Right lobe of liver (tissue), 6 donors: ENCODE data around the gene KRTAP22-1. TPM values are rescaled to one million over a fixed set of nuclear protein-coding genes. Genes with fewer than 3 reads are reported as not detected.

ENCODE experiments used
- ATAC-seq, 4 donors: fragments of 200-7000 bp; cut with Tn5 transposase; one replicate each; pipeline ENCODE4 v1.9.1; 2020; ENCODE audit warnings: mild to moderate bottlenecking in 4 of 4, moderate library complexity in 4 of 4
- DNase-seq, 3 donors: peaks; one replicate each; pipeline ENCODE4 v3.0.0-alpha.2; 2020
- H3K27ac ChIP-seq, 3 donors: fragments of 200-600 bp; one replicate each; pipeline ENCODE4 v1.8.0; 2022
- H3K27me3 ChIP-seq, 2 donors: fragments of 200-600 bp; one replicate each; pipeline ENCODE4 v1.8.0; 2022
- H3K36me3 ChIP-seq, 4 donors: fragments of 200-600 bp; sonication (generic) in 1 of 4; one replicate each; pipeline versions ENCODE4 v1.5.1 to v1.8.0; 2017 to 2022; ENCODE audit warnings: control low read depth in 1 of 4
- H3K4me1 ChIP-seq, 4 donors: fragments of 200-600 bp; sonication (generic) in 1 of 4; one replicate each; pipeline versions ENCODE4 v1.5.1 to v1.8.0; 2017 to 2022; ENCODE audit warnings: control low read depth in 1 of 4
- H3K4me3 ChIP-seq, 3 donors: fragments of 200-600 bp; one replicate each; pipeline ENCODE4 v1.8.0; 2022
- H3K9me3 ChIP-seq, 4 donors: fragments of 200-600 bp; sonication (generic) in 1 of 4; one replicate each; pipeline versions ENCODE4 v1.5.1 to v1.8.0; 2017 to 2022; ENCODE audit warnings: control low read depth in 1 of 4
- POLR2A ChIP-seq: fragments of 450-650 bp; IDR thresholded peaks from one replicate; pipeline ENCODE4 v1.6.1; 2017; ENCODE audit warnings: antibody characterized with exemption, mild to moderate bottlenecking
- WGBS: methylation state at CpG from one replicate; pipeline ENCODE4 v1.1.6; 2018; ENCODE audit warnings: low coverage, low lambda C conversion rate; ENCODE audit not compliant: insufficient coverage; ENCODE audit errors: missing lambda C conversion rate; 5-methylcytosine and 5-hydroxymethylcytosine counted together
- intact Hi-C, 2 donors: fragments of 100-400 bp; cut with DNase I; formaldehyde crosslinking; loops; one replicate each; pipeline versions ENCODE4 v1.11.2 to v1.14.1; 2022
- small RNA-seq, 2 experiments: library from RNA; depleted of rRNA; stranded (forward); fragments of <200 nt; gene quantifications; one replicate each; pipeline ENCODE3, GENCODE V24; 2016
- total RNA-seq, 6 experiments: library from RNA; depleted of rRNA in 2 of 6; stranded (reverse); fragments of >200 nt in 2 of 6; fragmentation: NEBNext Ultra II Directional in 3 of 6; extraction: Animal tissue kit (Norgen Biotek cat#: 25700) in 3 of 6; gene quantifications; one replicate each; pipeline versions ENCODE4 v1.1.0 to v1.2.4, GENCODE V29; 2016 to 2023
- TF ChIP-seq, protein P1 (sequence below), 4 donors: fragments of 200-600 bp in 3 of 4; fragments of 450-650 bp in 1 of 4; IDR thresholded peaks; one replicate each; pipeline versions ENCODE4 v1.5.1 to v1.8.0; 2016 to 2022; ENCODE audit warnings: antibody characterized with exemption in 4 of 4, mild to moderate bottlenecking in 2 of 4
- donor health status: DM: no; HTN: yes; CAD: no.
- donor health status: DM: no; HTN: no; CAD: no.
- donor health status: DM: no; HTN: no; CAD: no.
- donor health status: DM: no; HTN: yes; CAD: no.
- donor health status: DM: no; HTN: yes; CAD: no.

Gene KRTAP22-1
- total RNA-seq, 6 experiments from 2014 or later = not detected

DNA sequence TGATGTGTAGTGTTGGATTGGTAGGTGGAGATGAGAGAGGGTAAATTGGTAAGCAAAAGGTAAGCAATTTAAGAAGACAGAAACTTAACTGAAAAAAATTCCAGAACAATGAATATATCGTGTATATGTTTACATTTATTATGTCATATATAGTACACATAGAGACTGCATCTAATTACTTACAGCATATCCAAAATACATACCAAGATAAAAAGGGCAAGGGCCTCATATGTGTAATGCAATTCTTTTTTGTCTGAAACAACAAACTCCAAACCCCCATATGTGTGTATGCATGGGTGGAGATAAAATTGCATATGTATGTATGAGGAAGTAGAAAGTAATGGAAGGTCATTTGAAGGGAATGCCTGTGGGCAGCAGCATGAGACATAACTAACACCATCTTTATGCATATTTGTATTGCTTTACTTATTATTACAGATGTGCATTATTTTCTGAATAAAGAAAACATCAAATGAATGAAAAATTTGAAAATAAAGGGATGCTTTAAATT is 46.1 kb downstream of the KRTAP22-1 start:
- Histone ChIP-seq H3K9me3 (no peaks in the 10 kb centered on the region), H3K4me3 (no peak overlapping the region), H3K27me3 (no peaks in the 10 kb centered on the region), H3K27ac (no peak overlapping the region), H3K36me3 (no peaks in the 10 kb centered on the region), H3K4me1 (no peaks in the 10 kb centered on the region)
- ATAC-seq (no peak), DNase-seq (no peak)
- WGBS = 27% methylated on average over 1 of the region's 1 CpG
- intact Hi-C loops = no loop called here
- TF ChIP-seq, protein P1, sequence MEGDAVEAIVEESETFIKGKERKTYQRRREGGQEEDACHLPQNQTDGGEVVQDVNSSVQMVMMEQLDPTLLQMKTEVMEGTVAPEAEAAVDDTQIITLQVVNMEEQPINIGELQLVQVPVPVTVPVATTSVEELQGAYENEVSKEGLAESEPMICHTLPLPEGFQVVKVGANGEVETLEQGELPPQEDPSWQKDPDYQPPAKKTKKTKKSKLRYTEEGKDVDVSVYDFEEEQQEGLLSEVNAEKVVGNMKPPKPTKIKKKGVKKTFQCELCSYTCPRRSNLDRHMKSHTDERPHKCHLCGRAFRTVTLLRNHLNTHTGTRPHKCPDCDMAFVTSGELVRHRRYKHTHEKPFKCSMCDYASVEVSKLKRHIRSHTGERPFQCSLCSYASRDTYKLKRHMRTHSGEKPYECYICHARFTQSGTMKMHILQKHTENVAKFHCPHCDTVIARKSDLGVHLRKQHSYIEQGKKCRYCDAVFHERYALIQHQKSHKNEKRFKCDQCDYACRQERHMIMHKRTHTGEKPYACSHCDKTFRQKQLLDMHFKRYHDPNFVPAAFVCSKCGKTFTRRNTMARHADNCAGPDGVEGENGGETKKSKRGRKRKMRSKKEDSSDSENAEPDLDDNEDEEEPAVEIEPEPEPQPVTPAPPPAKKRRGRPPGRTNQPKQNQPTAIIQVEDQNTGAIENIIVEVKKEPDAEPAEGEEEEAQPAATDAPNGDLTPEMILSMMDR (IDR thresholded peaks at IDR 0.05) = no peak
- no peak for TF ChIP-seq POLR2A

Small RNA genes lying within 50 kb of the gene (small RNA-seq; reads per million reads assigned to genes)
- gene KRTAP20-1 (0 reads per million in 2 experiments), gene KRTAP20-3 (0 reads per million in 2 experiments), gene KRTAP20-4 (0 reads per million in 2 experiments), gene KRTAP22-1 (0 reads per million in 2 experiments), gene KRTAP22-2 (0 reads per million in 2 experiments)

Other genes starting within 250 kb of the KRTAP22-1 start
- gene KRTAP13-2, start 228.8 kb upstream of the KRTAP22-1 start, total RNA-seq = not detected
- gene KRTAP13-1, start 205.1 kb upstream of the KRTAP22-1 start, total RNA-seq = not detected
- gene KRTAP13-3, start 175.2 kb upstream of the KRTAP22-1 start, total RNA-seq = not detected
- gene KRTAP13-4, start 170.9 kb upstream of the KRTAP22-1 start, total RNA-seq = not detected
- gene KRTAP15-1, start 160.8 kb upstream of the KRTAP22-1 start, total RNA-seq = not detected
- gene KRTAP19-1, start 120.7 kb upstream of the KRTAP22-1 start, total RNA-seq = not detected
- gene KRTAP19-2, start 113.7 kb upstream of the KRTAP22-1 start, total RNA-seq = not detected
- not detected for gene KRTAP19-3, start 109.1 kb upstream of the KRTAP22-1 start, total RNA-seq
- gene KRTAP19-4, start 103.9 kb upstream of the KRTAP22-1 start, total RNA-seq = not detected
- gene KRTAP19-5, start 98.9 kb upstream of the KRTAP22-1 start, total RNA-seq = not detected
- gene KRTAP19-6, start 59.2 kb upstream of the KRTAP22-1 start, total RNA-seq = not detected
- gene KRTAP19-7, start 39.8 kb upstream of the KRTAP22-1 start, total RNA-seq = not detected
- not detected for gene KRTAP22-2, start 10.7 kb upstream of the KRTAP22-1 start, total RNA-seq
- gene KRTAP6-3, start 8.6 kb upstream of the KRTAP22-1 start, total RNA-seq = not detected
- not detected for gene KRTAP6-2, start 2.2 kb upstream of the KRTAP22-1 start, total RNA-seq
- gene KRTAP6-1, start 12.8 kb downstream of the KRTAP22-1 start, total RNA-seq = not detected
- not detected for gene KRTAP20-1, start 15.3 kb downstream of the KRTAP22-1 start, total RNA-seq
- gene KRTAP20-4, start 19.5 kb downstream of the KRTAP22-1 start, total RNA-seq = not detected
- gene KRTAP20-2, start 34.1 kb downstream of the KRTAP22-1 start, total RNA-seq = not detected
- gene KRTAP20-3, start 41.8 kb downstream of the KRTAP22-1 start, total RNA-seq = not detected
- gene KRTAP21-3, start 117.7 kb downstream of the KRTAP22-1 start, total RNA-seq = not detected
- gene KRTAP21-2, start 146.2 kb downstream of the KRTAP22-1 start, total RNA-seq = not detected
- not detected for gene KRTAP21-1, start 154.3 kb downstream of the KRTAP22-1 start, total RNA-seq
- gene KRTAP8-1, start 212.2 kb downstream of the KRTAP22-1 start, total RNA-seq = not detected
- gene KRTAP7-1, start 228.7 kb downstream of the KRTAP22-1 start, total RNA-seq = not detected